EH (cell line): Measurements from ENCODE around the gene C19orf25.

ENCODE experiments used
- DNase-seq: peaks from one replicate; pipeline ENCODE4 v3.0.0-alpha.2; 2015; ENCODE audit warnings: low read depth

Gene C19orf25

GRCh38 chr19:1432507-1432887 lies 46.5 kb downstream of the C19orf25 start:
- no peak for DNase-seq

GRCh38 chr19:1431759-1432506 lies 47.1 kb downstream of the C19orf25 start:
- no peak for DNase-seq

- no peak for DNase-seq
These were observed 48.8 kb downstream of the C19orf25 start for GRCh38 chr19:1430246-1430645.

GRCh38 chr19:1429750-1430149 lies 49.3 kb downstream of the C19orf25 start:
- no peak for DNase-seq

DNA sequence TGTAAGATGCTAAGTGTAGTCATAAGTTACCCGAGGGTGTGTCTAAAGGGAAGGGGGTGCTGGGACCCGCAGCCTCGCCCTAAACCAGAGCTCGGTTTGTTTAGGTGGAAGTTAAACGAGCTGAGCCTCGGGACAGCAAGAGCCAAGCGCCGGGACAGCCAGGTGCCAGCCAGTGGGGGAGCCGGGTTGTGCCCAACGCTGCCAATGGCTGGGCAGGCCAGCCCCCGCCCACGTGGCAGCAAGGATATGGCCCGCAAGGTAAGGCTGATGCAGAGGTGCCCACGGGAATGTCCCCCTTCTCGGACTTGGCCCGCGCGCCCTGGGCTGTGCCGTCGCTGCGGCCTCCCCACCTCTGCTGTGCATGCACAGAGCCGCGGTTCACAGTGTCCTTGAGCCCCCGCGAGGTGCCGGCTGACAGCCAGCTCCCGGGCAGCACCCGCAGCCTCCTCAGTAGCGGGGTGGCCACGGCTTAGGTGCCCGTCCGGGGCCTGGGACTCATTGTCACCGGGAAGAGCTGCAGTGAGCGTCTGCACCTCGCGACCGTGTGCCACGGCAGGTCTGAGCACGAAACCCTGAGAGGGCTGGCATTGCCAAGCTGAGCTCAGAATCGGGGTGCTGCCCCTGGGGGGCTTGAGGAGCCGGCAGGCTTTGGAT lies 50.1 kb downstream of the C19orf25 start:
- DNase-seq = no peak

DNA sequence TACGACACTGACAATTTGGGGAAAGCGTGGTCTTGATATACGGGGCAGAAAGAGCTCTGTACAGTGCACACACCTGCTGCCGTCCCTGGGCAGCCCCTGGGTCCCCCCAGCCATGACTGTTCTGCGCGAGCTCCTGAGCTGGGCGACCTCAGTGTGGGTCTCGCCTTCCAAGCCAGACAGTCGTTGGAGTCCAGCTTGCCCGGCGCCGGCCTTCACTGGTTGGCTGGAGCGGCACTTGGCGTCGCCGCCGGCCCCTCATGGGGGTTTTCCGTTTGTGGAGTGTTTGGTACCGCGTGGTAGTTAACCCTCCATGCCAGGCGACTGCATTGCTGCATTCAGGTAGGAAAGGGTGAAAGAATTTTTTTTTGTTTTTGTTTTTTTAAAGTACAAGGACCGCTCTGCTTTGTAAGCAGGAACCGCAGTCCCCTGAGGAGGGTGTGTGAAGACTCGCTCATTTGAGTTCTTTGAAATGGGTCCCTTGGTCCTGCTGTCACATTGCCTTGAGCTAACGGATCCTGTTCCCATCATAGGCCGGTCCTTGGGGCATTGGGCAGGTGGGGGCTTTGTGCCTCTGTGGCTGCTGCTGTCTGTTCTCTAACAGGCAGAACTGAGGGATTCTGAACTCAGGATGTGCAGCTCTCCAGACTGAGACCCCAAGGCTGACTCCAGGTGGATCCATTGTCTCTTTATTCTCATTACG lies 51.6 kb downstream of the C19orf25 start:
- no peak for DNase-seq

DNA sequence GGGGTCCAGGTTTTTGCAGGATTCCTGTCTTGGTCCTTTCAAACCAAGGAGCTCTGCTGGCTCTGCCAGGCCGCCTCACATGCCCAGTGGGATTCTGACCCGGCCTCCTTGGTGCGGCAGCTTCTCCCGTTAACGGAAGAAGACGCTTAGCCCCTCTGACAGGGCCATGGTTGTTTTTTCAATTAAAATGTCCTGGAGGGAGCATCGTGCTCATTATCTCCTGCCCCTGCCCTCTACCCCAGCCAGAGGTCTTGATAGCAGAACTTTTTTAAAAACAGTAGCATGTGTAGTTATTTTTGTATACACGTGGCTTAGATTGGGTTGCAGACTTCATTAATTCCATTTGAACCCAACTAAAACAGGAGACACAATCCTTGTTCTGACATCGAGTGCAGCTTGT lies 52.3 kb downstream of the C19orf25 start:
- no peak for DNase-seq

GRCh38 chr19:1425902-1426301 lies 53.1 kb downstream of the C19orf25 start:
- no peak for DNase-seq

- no peak for DNase-seq
These were observed 53.7 kb downstream of the C19orf25 start for GRCh38 chr19:1425102-1425837.

- no peak for DNase-seq
These were observed 54.6 kb downstream of the C19orf25 start for GRCh38 chr19:1424192-1424955.

GRCh38 chr19:1423436-1424191 lies 55.4 kb downstream of the C19orf25 start:
- DNase-seq = no peak
